HepG2 (cell line): ENCODE measurements around the gene SAA4. TPM values are rescaled to one million over a fixed set of nuclear protein-coding genes. Genes with fewer than 3 reads are reported as not detected.

ENCODE experiments used
- ATAC-seq: fragments of 200-7000 bp; cut with Tn5 transposase; 3 replicates; pipeline ENCODE4 v1.9.1; 2020; ENCODE audit warnings: mild to moderate bottlenecking, moderate library complexity
- BruUV-seq: library from RNA; stranded (reverse); fragments of 400-500 nt; replicated peaks from 2 replicates; lab custom pipeline; 2021; lab: Mats Ljungman, UMichigan
- CTCF ChIA-PET: fragments of 300-600 bp; formaldehyde crosslinking; extraction: SDS; loops from one replicate; lab custom pipeline; 2021; ENCODE audit warnings: low total read pairs, inconsistent platforms, low intra/inter-chr PET ratio; lab: Yijun Ruan, JAX
- POLR2A ChIA-PET: fragments of 350-600 bp; sonication (Branson Sonifier 250); formaldehyde crosslinking; loops from one replicate; lab custom pipeline; 2020; ENCODE audit warnings: antibody characterized with exemption, inconsistent platforms; lab: Yijun Ruan, JAX
- DNase-seq: peaks from one replicate; pipeline ENCODE4 v3.0.0-alpha.2; 2015; ENCODE audit warnings: low spot score
- FAIRE-seq: peaks from 3 replicates; lab custom pipeline; 2011; peaks lifted over from hg19 to GRCh38; lab: Jason Lieb, UNC
- H2AFZ ChIP-seq: one replicate; pipeline ENCODE4 v1.6.1; 2011; ENCODE audit warnings: low read length, inconsistent platforms
- H3K27ac ChIP-seq: fragments of 300-600 bp; 3 replicates; pipeline ENCODE4 v1.8.0; 2011; ENCODE audit warnings: mixed run types, mild to moderate bottlenecking, mixed read lengths, low read length, inconsistent platforms; ENCODE audit not compliant: insufficient read depth; ENCODE audit errors: extremely low read length
- H3K27me3 ChIP-seq, 2 experiments: fragments of 200-600 bp in 1 of 2; 2 replicates in 1 of 2; 3 replicates in 1 of 2; pipeline versions ENCODE4 v1.6.0 to v1.8.0; 2011; ENCODE audit warnings: low read length in 2 of 2, mild to moderate bottlenecking in 2 of 2, moderate library complexity in 2 of 2, inconsistent platforms in 1 of 2; ENCODE audit not compliant: insufficient read depth in 2 of 2, control insufficient read depth in 1 of 2
- H3K36me3 ChIP-seq, 2 experiments: fragments of 200-600 bp in 1 of 2; replicated peaks in 1 of 2; 2 replicates in 1 of 2; 3 replicates in 1 of 2; pipeline versions ENCODE4 v1.5.1 to v1.8.0; 2011; ENCODE audit warnings: low read length in 2 of 2, inconsistent platforms in 1 of 2; ENCODE audit not compliant: insufficient read depth in 2 of 2, control insufficient read depth in 1 of 2
- H3K4me1 ChIP-seq: 2 replicates; pipeline ENCODE4 v1.5.1; 2012; ENCODE audit warnings: low read length, inconsistent platforms; ENCODE audit not compliant: insufficient read depth
- H3K4me2 ChIP-seq: 2 replicates; pipeline ENCODE4 v1.6.0; 2011; ENCODE audit warnings: low read depth, low read length, inconsistent platforms
- H3K4me3 ChIP-seq, 3 experiments: fragments of 200-600 bp in 1 of 3; sonication (generic), shearing (Covaris generic) in 1 of 3; replicated peaks in 1 of 3; 2 replicates each; pipeline ENCODE4 v1.5.1; 2011 to 2016; ENCODE audit warnings: low read length in 3 of 3, inconsistent platforms in 2 of 3, low read depth in 2 of 3, mild to moderate bottlenecking in 2 of 3, control low read depth in 1 of 3, mixed read lengths in 1 of 3; ENCODE audit not compliant: insufficient read depth in 1 of 3
- H3K79me2 ChIP-seq: one replicate; pipeline ENCODE4 v1.6.1; 2011; ENCODE audit warnings: low read length, inconsistent platforms; ENCODE audit not compliant: insufficient read depth
- H3K9ac ChIP-seq: 2 replicates; pipeline ENCODE4 v1.6.0; 2011; ENCODE audit warnings: mild to moderate bottlenecking, low read depth, low read length, inconsistent platforms; ENCODE audit not compliant: insufficient read depth
- H3K9me3 ChIP-seq: 2 replicates; pipeline ENCODE4 v1.5.1; 2012; ENCODE audit warnings: mild to moderate bottlenecking, low read length
- H4K20me1 ChIP-seq: 2 replicates; pipeline ENCODE4 v1.6.0; 2011; ENCODE audit warnings: inconsistent platforms, mild to moderate bottlenecking, low read length, moderate library complexity; ENCODE audit not compliant: insufficient read depth
- ETV5 ChIP-seq: IDR thresholded peaks from 2 replicates; pipeline ENCODE4 v1.6.1; 2018; ENCODE audit warnings: missing biosample characterization, missing genetic modification reagents, inconsistent platforms, borderline replicate concordance
- JARID2 ChIP-seq: sonication (generic); formaldehyde crosslinking; IDR thresholded peaks from 2 replicates; pipeline ENCODE4 v1.8.1; 2023; ENCODE audit warnings: missing genetic modification reagents, inconsistent platforms; ENCODE audit not compliant: insufficient replicate concordance
- NFIB ChIP-seq: sonication (generic); formaldehyde crosslinking; IDR thresholded peaks from 2 replicates; pipeline ENCODE4 v1.9.0; 2021; ENCODE audit warnings: missing genetic modification reagents, mild to moderate bottlenecking, borderline replicate concordance
- TERF1 ChIP-seq: sonication (generic); formaldehyde crosslinking; IDR thresholded peaks from 2 replicates; pipeline ENCODE4 v1.8.0; 2022; ENCODE audit warnings: mild to moderate bottlenecking, missing genetic modification reagents, moderate library complexity
- ZBTB21 ChIP-seq: sonication (generic); formaldehyde crosslinking; IDR thresholded peaks from 2 replicates; pipeline ENCODE4 v1.4.0; 2020; ENCODE audit warnings: missing genetic modification reagents
- ZFP91 ChIP-seq: sonication (generic); formaldehyde crosslinking; IDR thresholded peaks from 2 replicates; pipeline ENCODE4 v1.9.0; 2022; ENCODE audit warnings: missing genetic modification reagents, mild to moderate bottlenecking, borderline replicate concordance
- ZSCAN29 ChIP-seq: sonication (generic); formaldehyde crosslinking; conservative IDR thresholded peaks from 2 replicates; pipeline ENCODE4 v1.4.0; 2020; ENCODE audit warnings: mild to moderate bottlenecking, missing genetic modification reagents
- WGBS: methylation state at CpG from one replicate; pipeline ENCODE4 v1.1.6; 2017; ENCODE audit warnings: low lambda C conversion rate; 5-methylcytosine and 5-hydroxymethylcytosine counted together
- in situ Hi-C: cut with HindIII; loops from 2 replicates; pipeline ENCODE4 v1.10.0; 2017; ENCODE audit warnings: low pct_unique_long_range_greater_than_20kb; ENCODE audit not compliant: extremely low pct_ligation_motif_present
- intact Hi-C: fragments of 100-400 bp; cut with micrococcal nuclease; formaldehyde crosslinking; loops from one replicate; pipeline ENCODE4 v1.10.0; 2022; ENCODE audit not compliant: unreplicated experiment
- polyA plus RNA-seq, 8 experiments: library from polyadenylated mRNA; depleted of rRNA in 3 of 8; stranded (reverse) in 7 of 8; unstranded in 1 of 8; fragments of >200 nt; fragmentation: Illumina TruSeq in 4 of 8; extraction: Trizol in 4 of 8; gene quantifications; 2 replicates each; pipeline versions ENCODE4 v1.2.1 to v1.2.3, GENCODE V29; 2011 to 2016; ENCODE audit warnings: low read depth in 4 of 8, missing spikeins in 1 of 8, mixed read lengths in 1 of 8; ENCODE audit not compliant: insufficient read depth in 1 of 8
- total RNA-seq, 5 experiments: library from RNA; depleted of rRNA; stranded (reverse); fragments of >200 nt; fragmentation: Illumina TruSeq; extraction: Trizol; gene quantifications; 2 replicates each; pipeline ENCODE4 v1.2.3, GENCODE V29; 2016; ENCODE audit warnings: low read depth in 1 of 5

SAA4 gene
- total and polyA plus RNA-seq, 2 of the 13 experiments (the other 11 are each of a cell fraction or from before 2014, with no cell fraction given), result 53.4 to 253 TPM

GRCh38 chr11:18280438-18281045 lies 43.9 kb upstream of the SAA4 start:
- POLR2A ChIA-PET, result no interaction called here
- FAIRE-seq (no peak), DNase-seq (no peak), ATAC-seq (no peak)
- H3K4me1 ChIP-seq, result no peaks in the 10 kb centered on the region
- in situ Hi-C loops, result no loop called here
- no peak overlapping the region for H3K4me2 ChIP-seq
- H3K9ac ChIP-seq, result no peak overlapping the region
- BruUV-seq, result no TSS peak
- TF ChIP-seq NFIB (CRISPR knock-in tag) (no peak), JARID2 (no peak), TERF1 (CRISPR knock-in tag) (no peak), ZSCAN29 (no peak), ZBTB21 (CRISPR knock-in tag) (no peak), ZFP91 (CRISPR knock-in tag) (no peak), ETV5 (CRISPR knock-in tag) (no peak)
- no peaks in the 10 kb centered on the region for H3K9me3 ChIP-seq
- H3K4me3 ChIP-seq, result no peak overlapping the region
- H2AFZ ChIP-seq, result no peak overlapping the region
- no peaks in the 10 kb centered on the region for H3K79me2 ChIP-seq
- intact Hi-C loops, result no loop called here
- H4K20me1 ChIP-seq, result no peaks in the 10 kb centered on the region
- 98% methylated on average over 4 of the region's 4 CpGs for WGBS
- no peak overlapping the region for H3K27ac ChIP-seq
- H3K36me3 ChIP-seq, result peaks cover 12 to 34% of the 10 kb centered on the region in 2 experiments; a peak in 4 of 5 replicates
- CTCF ChIA-PET, result no interaction called here
- no peaks in the 10 kb centered on the region for H3K27me3 ChIP-seq
